ENCODE results near the gene CTNNA2.

Gene CTNNA2

GRCh38 chr2:80209458-80209857 is 696.6 kb downstream of the CTNNA2 start:
- DNase-seq (ENCODE audit: low read depth): no peak

GRCh38 chr2:80217446-80217845 is 704.6 kb downstream of the CTNNA2 start:
- DNase-seq (ENCODE audit: low read depth): no peak

GRCh38 chr2:80222644-80223043 is 709.8 kb downstream of the CTNNA2 start:
- DNase-seq (ENCODE audit: low read depth): no peak

GRCh38 chr2:80231421-80231820 is 718.6 kb downstream of the CTNNA2 start:
- no peak for DNase-seq (ENCODE audit: low read depth)

- DNase-seq (ENCODE audit: low read depth): no peak
These were observed 720.5 kb downstream of the CTNNA2 start for GRCh38 chr2:80233333-80233732.

- no peak for DNase-seq (ENCODE audit: low read depth)
These were observed 726.0 kb downstream of the CTNNA2 start for GRCh38 chr2:80238692-80239469.

GRCh38 chr2:80242355-80242910 is 729.6 kb downstream of the CTNNA2 start:
- DNase-seq (ENCODE audit: low read depth): no peak

- DNase-seq (ENCODE audit: low read depth): no peak
These were observed 732.2 kb downstream of the CTNNA2 start for GRCh38 chr2:80244905-80245584.

GRCh38 chr2:80246534-80246933 is 733.7 kb downstream of the CTNNA2 start:
- DNase-seq (ENCODE audit: low read depth): no peak

- no peak for DNase-seq (ENCODE audit: low read depth)
These were observed 734.5 kb downstream of the CTNNA2 start for GRCh38 chr2:80247339-80247738.

- DNase-seq (ENCODE audit: low read depth): no peak
These were observed 735.3 kb downstream of the CTNNA2 start for GRCh38 chr2:80248146-80248545.

GRCh38 chr2:80252294-80252986 is 739.6 kb downstream of the CTNNA2 start:
- no peak for DNase-seq (ENCODE audit: low read depth)

GRCh38 chr2:80255918-80256781 is 743.3 kb downstream of the CTNNA2 start:
- no peak for DNase-seq (ENCODE audit: low read depth)

GRCh38 chr2:80256782-80257167 is 743.9 kb downstream of the CTNNA2 start:
- no peak for DNase-seq (ENCODE audit: low read depth)

GRCh38 chr2:80257450-80257849 is 744.6 kb downstream of the CTNNA2 start:
- DNase-seq (ENCODE audit: low read depth): no peak

- no peak for DNase-seq (ENCODE audit: low read depth)
These were observed 745.5 kb downstream of the CTNNA2 start for GRCh38 chr2:80258341-80258740.

- no peak for DNase-seq (ENCODE audit: low read depth)
These were observed 745.9 kb downstream of the CTNNA2 start for GRCh38 chr2:80258793-80259192.

- no peak for DNase-seq (ENCODE audit: low read depth)
These were observed 746.4 kb downstream of the CTNNA2 start for GRCh38 chr2:80259292-80259691.

GRCh38 chr2:80266231-80266630 is 753.4 kb downstream of the CTNNA2 start:
- no peak for DNase-seq (ENCODE audit: low read depth)

GRCh38 chr2:80269806-80270205 is 757.0 kb downstream of the CTNNA2 start:
- no peak for DNase-seq (ENCODE audit: low read depth)

GRCh38 chr2:80280598-80280997 is 767.7 kb downstream of the CTNNA2 start:
- no peak for DNase-seq (ENCODE audit: low read depth)

- no peak for DNase-seq (ENCODE audit: low read depth)
These were observed 768.2 kb downstream of the CTNNA2 start for GRCh38 chr2:80281049-80281448.

Measured in T-helper 22 cell (primary cell).